ENCODE data around the gene TENM4. TPM values are rescaled to one million over a fixed set of nuclear protein-coding genes. Genes with fewer than 3 reads are reported as not detected.

Gene TENM4
- polyA plus RNA-seq, 2 of the 4 experiments (the other 2 are of a cell fraction) = 0.06 to 0.31 TPM

DNA sequence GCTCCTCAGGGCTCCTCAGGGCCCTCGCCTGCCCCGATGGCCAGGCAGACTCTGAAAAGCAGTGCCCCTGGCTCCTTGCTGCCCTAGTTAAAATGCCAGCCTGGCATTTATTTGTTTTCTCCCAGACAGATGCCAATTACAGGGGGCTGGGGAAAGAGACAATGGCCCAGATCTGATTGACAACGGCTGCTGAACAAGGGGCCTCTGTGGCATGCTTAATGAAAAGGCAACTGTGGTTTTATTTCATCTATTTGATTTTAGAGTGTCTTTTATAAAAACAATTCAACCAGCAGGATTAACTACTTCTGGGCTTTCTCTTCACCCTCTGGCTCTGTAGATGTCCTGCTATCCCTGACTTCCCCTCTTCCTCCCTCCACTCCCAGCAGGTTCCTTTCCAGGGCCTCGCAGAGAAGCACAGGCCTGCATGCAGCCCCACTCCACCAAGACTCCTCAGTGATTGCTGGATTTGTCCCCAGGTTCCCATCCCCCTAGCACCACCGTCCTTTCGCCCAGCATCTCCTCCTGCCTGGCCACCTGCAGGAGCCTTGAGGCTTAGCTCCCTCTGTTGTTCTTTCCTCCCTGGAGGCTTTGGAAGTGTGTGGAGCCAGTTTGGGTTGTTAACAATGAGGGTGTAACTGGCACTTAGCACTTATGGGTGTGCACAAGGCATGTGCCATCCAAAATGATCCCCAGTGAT lies 171.1 kb downstream of the TENM4 start:
- WGBS (ENCODE audit: missing lambda C conversion rate) = 36% methylated on average over 6 of the region's 6 CpGs
- H3K4me3 ChIP-seq = no peak overlapping the region
- no peaks in the 10 kb centered on the region for H3K9me3 ChIP-seq
- CTCF ChIA-PET = interaction anchor here (1.1 kb wide), 1 partner anchor 9 kb away, joined by 3 read pairs; no protein-coding TSS in a partner anchor
- POLR2A ChIA-PET = no interaction called here
- FAIRE-seq = no peak
- H3K4me2 ChIP-seq = no peak overlapping the region
- ATAC-seq = peak; percentile 35 to 43; a peak in 1 of 6 replicates
- TF ChIP-seq SMC3 (IDR thresholded peaks at IDR 0.05) (no peak), NR3C1 (IDR thresholded peaks at IDR 0.05) (no peak), POLR2AphosphoS2 (conservative IDR thresholded peaks at IDR 0.05; ENCODE audit: low read length) (no peak), SREBF2 (IDR thresholded peaks at IDR 0.05) (no peak), MAFK (IDR thresholded peaks at IDR 0.05; ENCODE audit: partially characterized antibody) (no peak), E2F6 (IDR thresholded peaks at IDR 0.05; ENCODE audit: borderline replicate concordance, low read depth) (no peak), RCOR1 (IDR thresholded peaks at IDR 0.05; ENCODE audit: low read depth, low read length) (no peak), RNF2 (IDR thresholded peaks at IDR 0.05; ENCODE audit: borderline replicate concordance, low read depth) (no peak), CBX2 (IDR thresholded peaks at IDR 0.05; ENCODE audit: borderline replicate concordance, low read depth) (no peak), NPAS2 (CRISPR knock-in tag; IDR thresholded peaks at IDR 0.05; ENCODE audit: borderline replicate concordance) (no peak), JUN (IDR thresholded peaks at IDR 0.05) (no peak)
- TF ChIP-seq, protein P1, sequence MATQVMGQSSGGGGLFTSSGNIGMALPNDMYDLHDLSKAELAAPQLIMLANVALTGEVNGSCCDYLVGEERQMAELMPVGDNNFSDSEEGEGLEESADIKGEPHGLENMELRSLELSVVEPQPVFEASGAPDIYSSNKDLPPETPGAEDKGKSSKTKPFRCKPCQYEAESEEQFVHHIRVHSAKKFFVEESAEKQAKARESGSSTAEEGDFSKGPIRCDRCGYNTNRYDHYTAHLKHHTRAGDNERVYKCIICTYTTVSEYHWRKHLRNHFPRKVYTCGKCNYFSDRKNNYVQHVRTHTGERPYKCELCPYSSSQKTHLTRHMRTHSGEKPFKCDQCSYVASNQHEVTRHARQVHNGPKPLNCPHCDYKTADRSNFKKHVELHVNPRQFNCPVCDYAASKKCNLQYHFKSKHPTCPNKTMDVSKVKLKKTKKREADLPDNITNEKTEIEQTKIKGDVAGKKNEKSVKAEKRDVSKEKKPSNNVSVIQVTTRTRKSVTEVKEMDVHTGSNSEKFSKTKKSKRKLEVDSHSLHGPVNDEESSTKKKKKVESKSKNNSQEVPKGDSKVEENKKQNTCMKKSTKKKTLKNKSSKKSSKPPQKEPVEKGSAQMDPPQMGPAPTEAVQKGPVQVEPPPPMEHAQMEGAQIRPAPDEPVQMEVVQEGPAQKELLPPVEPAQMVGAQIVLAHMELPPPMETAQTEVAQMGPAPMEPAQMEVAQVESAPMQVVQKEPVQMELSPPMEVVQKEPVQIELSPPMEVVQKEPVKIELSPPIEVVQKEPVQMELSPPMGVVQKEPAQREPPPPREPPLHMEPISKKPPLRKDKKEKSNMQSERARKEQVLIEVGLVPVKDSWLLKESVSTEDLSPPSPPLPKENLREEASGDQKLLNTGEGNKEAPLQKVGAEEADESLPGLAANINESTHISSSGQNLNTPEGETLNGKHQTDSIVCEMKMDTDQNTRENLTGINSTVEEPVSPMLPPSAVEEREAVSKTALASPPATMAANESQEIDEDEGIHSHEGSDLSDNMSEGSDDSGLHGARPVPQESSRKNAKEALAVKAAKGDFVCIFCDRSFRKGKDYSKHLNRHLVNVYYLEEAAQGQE (IDR thresholded peaks at IDR 0.05) = no peak
- no peak for DNase-seq (ENCODE audit: low read depth in 1 of 2, low spot score in 1 of 2)
- H3K27ac ChIP-seq = no peak overlapping the region
- H3K4me1 ChIP-seq = no peaks in the 10 kb centered on the region

- DNase-seq (ENCODE audit: low read depth in 1 of 2, low spot score in 1 of 2) (no peak), FAIRE-seq (no peak), ATAC-seq (no peak)
- no peak overlapping the region for H3K27ac ChIP-seq
- no peak for TF ChIP-seq FOSB (CRISPR knock-in tag; IDR thresholded peaks at IDR 0.05)
- TF ChIP-seq, protein P1 (IDR thresholded peaks at IDR 0.05) = no peak
- H3K4me2 ChIP-seq = no peak overlapping the region
- H3K4me1 ChIP-seq = no peaks in the 10 kb centered on the region
- POLR2A ChIA-PET = no interaction called here
- 54% methylated on average over 1 of the region's 1 CpG for WGBS (ENCODE audit: missing lambda C conversion rate)
- H3K4me3 ChIP-seq = no peak overlapping the region
- H3K9me3 ChIP-seq = no peaks in the 10 kb centered on the region
- CTCF ChIA-PET = no interaction called here
These were observed 174.4 kb downstream of the TENM4 start for GRCh38 chr11:79266396-79266795.

- CTCF ChIA-PET = no interaction called here
- 52% methylated on average over 3 of the region's 4 CpGs for WGBS (ENCODE audit: missing lambda C conversion rate)
- TF ChIP-seq CHD4 (IDR thresholded peaks at IDR 0.05; ENCODE audit: borderline replicate concordance) = no peak
- no peak for TF ChIP-seq ESRRA (IDR thresholded peaks at IDR 0.05; ENCODE audit: borderline replicate concordance, low read length)
- TF ChIP-seq HDAC2 (IDR thresholded peaks at IDR 0.05) = no peak
- no peak for TF ChIP-seq HEYL (CRISPR knock-in tag; IDR thresholded peaks at IDR 0.05)
- TF ChIP-seq MAFK (IDR thresholded peaks at IDR 0.05; ENCODE audit: partially characterized antibody) = no peak
- no peak for TF ChIP-seq NPAS2 (CRISPR knock-in tag; IDR thresholded peaks at IDR 0.05; ENCODE audit: borderline replicate concordance)
- TF ChIP-seq E2F6 (IDR thresholded peaks at IDR 0.05; ENCODE audit: borderline replicate concordance, low read depth) = no peak
- TF ChIP-seq, protein P2, sequence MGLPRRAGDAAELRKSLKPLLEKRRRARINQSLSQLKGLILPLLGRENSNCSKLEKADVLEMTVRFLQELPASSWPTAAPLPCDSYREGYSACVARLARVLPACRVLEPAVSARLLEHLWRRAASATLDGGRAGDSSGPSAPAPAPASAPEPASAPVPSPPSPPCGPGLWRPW (IDR thresholded peaks at IDR 0.05) = no peak
- no peak for TF ChIP-seq HOXB13 (CRISPR knock-in tag; IDR thresholded peaks at IDR 0.05; ENCODE audit: low read depth)
- TF ChIP-seq BHLHE40 (IDR thresholded peaks at IDR 0.05; ENCODE audit: low read depth, low read length) = no peak
- TF ChIP-seq, protein P3, sequence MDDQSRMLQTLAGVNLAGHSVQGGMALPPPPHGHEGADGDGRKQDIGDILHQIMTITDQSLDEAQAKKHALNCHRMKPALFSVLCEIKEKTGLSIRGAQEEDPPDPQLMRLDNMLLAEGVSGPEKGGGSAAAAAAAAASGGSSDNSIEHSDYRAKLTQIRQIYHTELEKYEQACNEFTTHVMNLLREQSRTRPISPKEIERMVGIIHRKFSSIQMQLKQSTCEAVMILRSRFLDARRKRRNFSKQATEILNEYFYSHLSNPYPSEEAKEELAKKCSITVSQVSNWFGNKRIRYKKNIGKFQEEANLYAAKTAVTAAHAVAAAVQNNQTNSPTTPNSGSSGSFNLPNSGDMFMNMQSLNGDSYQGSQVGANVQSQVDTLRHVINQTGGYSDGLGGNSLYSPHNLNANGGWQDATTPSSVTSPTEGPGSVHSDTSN (IDR thresholded peaks at IDR 0.05) = no peak
These were observed 175.0 kb downstream of the TENM4 start for GRCh38 chr11:79265756-79266322.

More at GRCh38 chr11:79265756-79266322, 175.0 kb downstream of the TENM4 start:
- H3K9me3 ChIP-seq = no peaks in the 10 kb centered on the region
- no peaks in the 10 kb centered on the region for H3K4me1 ChIP-seq
- no peak for DNase-seq (ENCODE audit: low read depth in 1 of 2, low spot score in 1 of 2)
- no peak for FAIRE-seq
- no peak overlapping the region for H3K4me3 ChIP-seq
- ATAC-seq = no peak
- H3K4me2 ChIP-seq = no peak overlapping the region
- H3K27ac ChIP-seq = no peak overlapping the region
- POLR2A ChIA-PET = no interaction called here
